HG03432 (cell line): Measurements from ENCODE around the gene PTGIS.

Experiments used
- ATAC-seq: cut with Tn5 transposase; IDR thresholded peaks from one replicate; pipeline ENCODE4 v1.9.1; 2021; ENCODE audit warnings: mild to moderate bottlenecking, moderate library complexity; ENCODE audit not compliant: unreplicated experiment

The PTGIS gene

GRCh38 chr20:49476016-49476355, 92.0 kb downstream of the PTGIS start:
- no peak for ATAC-seq

DNA sequence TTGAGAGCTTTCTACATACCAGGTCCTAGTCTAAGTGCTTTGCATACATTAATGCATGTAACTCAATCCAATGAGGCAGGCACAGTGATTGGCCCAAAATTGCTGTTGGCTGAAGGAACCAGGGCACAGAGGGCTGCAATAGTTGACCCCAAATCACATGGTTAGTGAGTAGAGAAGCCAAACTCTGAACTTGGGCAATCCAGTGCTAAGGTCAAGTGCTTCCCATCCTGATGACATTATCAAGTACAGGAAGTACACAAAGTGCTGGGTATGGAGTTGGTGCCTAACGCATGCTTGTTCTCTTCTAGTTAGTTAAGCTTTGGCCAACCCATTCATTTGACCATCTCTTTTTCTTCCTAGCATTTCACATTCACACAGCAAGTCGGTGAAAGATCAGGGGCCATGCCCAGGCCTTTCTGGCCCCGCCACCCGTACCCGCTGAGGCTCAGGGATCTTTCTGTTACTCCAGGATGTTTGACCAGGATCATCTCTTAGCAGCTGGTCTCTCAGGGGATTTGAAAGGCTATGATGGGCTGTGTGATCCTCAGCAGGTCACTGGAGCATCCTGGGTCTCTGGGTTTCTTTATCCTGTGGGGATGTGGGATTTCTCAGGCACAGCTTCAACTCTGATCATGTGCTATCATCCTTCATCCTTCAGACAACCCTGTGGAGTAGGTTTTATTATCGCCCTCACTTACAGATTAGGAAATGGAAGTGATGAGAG, 92.5 kb downstream of the PTGIS start:
- ATAC-seq, result no peak

GRCh38 chr20:49471397-49471796, 96.5 kb downstream of the PTGIS start:
- no peak for ATAC-seq

DNA sequence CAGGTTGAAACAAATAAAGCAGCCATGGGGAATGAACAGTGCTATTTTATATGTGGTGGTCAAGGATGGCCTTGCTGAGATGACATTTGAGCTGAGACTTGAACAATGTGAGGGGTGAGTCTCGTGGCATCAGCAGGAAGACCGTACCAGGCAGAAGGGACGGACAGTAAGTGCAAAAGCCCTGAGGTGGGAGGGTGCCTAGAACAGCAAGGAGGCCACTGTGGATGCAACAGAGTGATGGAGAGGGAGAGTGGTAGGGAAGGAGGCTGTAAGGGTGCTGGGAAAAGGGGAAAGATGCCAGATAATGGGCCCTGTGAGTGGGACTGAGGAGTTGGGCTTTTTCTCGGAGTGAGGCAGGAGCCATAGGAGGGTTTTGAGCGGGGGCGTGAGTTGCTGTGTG, 97.0 kb downstream of the PTGIS start:
- ATAC-seq, result no peak

- no peak for ATAC-seq
Measured at GRCh38 chr20:49469060-49469459, 98.9 kb downstream of the PTGIS start.

DNA sequence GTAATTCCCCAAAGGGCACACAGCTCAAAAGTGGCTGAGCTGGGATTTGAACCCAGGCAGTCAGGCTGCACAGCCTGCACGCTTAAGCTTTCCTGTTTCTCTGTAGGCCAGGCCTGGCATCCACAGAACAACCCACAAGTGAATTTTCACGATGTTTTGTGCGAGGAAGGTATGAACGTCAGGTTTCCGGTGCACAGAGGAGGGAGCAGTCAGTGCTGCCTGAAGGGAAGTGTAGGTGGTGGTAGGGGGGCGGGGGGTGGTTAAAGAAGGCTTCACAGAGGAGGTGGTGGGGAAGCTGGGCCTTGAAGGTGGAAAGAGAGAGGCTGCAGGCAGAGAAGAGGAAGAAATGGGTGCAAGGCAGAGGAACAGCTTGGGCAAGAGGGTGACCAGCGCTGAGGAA, 99.5 kb downstream of the PTGIS start:
- no peak for ATAC-seq

- no peak for ATAC-seq
Measured at GRCh38 chr20:49466114-49466912, 101.6 kb downstream of the PTGIS start.

DNA sequence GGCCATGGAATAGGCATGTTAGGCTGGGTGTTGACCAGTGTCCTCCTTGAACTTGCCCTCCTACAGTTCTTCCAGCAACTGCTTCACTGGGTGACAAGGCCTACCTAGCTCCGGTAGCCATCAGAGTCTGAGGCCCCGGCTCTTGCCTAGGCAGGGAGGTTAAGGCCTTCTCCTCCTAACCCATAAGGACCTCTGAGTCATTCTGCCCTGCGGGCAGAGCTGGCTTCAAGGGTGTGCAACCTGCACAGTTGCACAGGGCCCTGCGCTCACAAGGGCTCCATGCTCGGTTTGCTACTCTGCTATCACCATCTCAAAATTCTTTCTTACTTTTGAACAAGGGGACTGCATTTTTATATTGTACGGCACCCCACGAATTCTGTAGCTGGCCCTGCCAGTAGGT, 103.4 kb downstream of the PTGIS start:
- ATAC-seq, result no peak

- ATAC-seq, result no peak
Measured at GRCh38 chr20:49462626-49463025, 105.3 kb downstream of the PTGIS start.

- ATAC-seq, result no peak
Measured at GRCh38 chr20:49461894-49462620, 105.9 kb downstream of the PTGIS start.

DNA sequence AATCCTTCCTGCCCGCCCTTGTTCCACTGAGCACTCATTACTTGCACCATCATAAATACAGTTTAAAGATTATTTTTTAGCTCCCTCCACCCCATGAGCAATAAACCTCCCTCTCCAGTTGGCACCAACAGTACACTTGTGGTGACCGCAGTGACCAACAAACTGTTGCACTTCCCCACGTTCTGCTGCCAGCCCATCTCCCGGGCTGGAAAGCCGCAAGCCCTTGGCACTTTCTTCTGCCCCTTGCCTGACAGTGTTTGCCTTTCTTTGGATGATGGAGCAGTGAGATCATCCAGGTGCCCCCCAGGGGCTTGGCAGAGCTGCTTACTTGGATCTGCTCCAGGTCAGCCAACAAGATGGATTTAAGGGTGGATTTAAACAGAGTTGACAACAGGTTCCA, 107.0 kb downstream of the PTGIS start:
- ATAC-seq, result no peak

- no peak for ATAC-seq
Measured at GRCh38 chr20:49460131-49460530, 107.8 kb downstream of the PTGIS start.

- no peak for ATAC-seq
Measured at GRCh38 chr20:49459684-49460083, 108.3 kb downstream of the PTGIS start.

DNA sequence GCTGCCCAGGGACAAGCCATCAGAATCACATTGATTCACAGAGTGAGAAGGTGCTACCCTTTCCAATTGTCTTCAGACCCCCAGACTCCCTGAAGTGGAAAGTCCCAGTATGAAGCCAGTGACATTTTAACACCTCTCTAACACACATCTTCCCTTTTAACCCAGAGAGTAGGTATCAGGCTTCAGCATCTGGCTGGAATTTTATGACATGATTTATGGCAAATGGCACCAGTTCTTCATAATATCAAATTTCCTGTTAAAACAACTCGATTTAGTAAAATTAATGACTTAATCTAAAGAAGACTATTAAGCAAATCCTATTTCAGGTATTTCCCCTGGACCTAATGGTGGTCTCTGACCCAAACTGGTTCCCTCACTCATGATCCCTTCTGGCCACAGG, 110.5 kb downstream of the PTGIS start:
- ATAC-seq, result no peak

- no peak for ATAC-seq
Measured at GRCh38 chr20:49456646-49457045, 111.3 kb downstream of the PTGIS start.

GRCh38 chr20:49455691-49456090, 112.2 kb downstream of the PTGIS start:
- no peak for ATAC-seq
